Upper lobe of left lung (tissue), 6 donors: Measurements from ENCODE around the gene CCDC12. TPM values are rescaled to one million over a fixed set of nuclear protein-coding genes. Genes with fewer than 3 reads are reported as not detected.

ENCODE experiments used
- ATAC-seq, 2 donors: fragments of 200-7000 bp; cut with Tn5 transposase; one replicate each; pipeline ENCODE4 v1.9.1; 2022; ENCODE audit warnings: mild to moderate bottlenecking in 2 of 2, moderate library complexity in 2 of 2; ENCODE audit not compliant: low FRiP score in 2 of 2
- DNase-seq, 2 donors: peaks; one replicate each; pipeline ENCODE4 v3.0.0-alpha.2; 2019 to 2020
- H3K27ac ChIP-seq, 4 donors: fragments of 200-600 bp; sonication (generic); one replicate each; pipeline ENCODE4 v1.5.1; 2016 to 2019
- H3K27me3 ChIP-seq, 4 donors: fragments of 200-600 bp; sonication (generic); one replicate each; pipeline ENCODE4 v1.5.1; 2017 to 2019
- H3K36me3 ChIP-seq, 4 donors: fragments of 200-600 bp; sonication (generic); one replicate each; pipeline ENCODE4 v1.5.1; 2016 to 2019
- H3K4me1 ChIP-seq, 4 donors: fragments of 200-600 bp; sonication (generic); one replicate each; pipeline ENCODE4 v1.5.1; 2018 to 2019
- H3K4me3 ChIP-seq, 4 donors: fragments of 200-600 bp; sonication (generic); one replicate each; pipeline ENCODE4 v1.5.1; 2017 to 2019; ENCODE audit warnings: mild to moderate bottlenecking in 2 of 4, moderate library complexity in 1 of 4
- H3K9me3 ChIP-seq, 4 donors: fragments of 200-600 bp; sonication (generic); one replicate each; pipeline ENCODE4 v1.5.1; 2018 to 2019
- CTCF ChIP-seq, 6 experiments: fragments of 450-650 bp in 4 of 6; fragments of 200-600 bp in 2 of 6; sonication (generic) in 2 of 6; IDR thresholded peaks; one replicate each; pipeline ENCODE4 v1.5.1; 2016 to 2019; ENCODE audit warnings: antibody characterized with exemption in 6 of 6
- EP300 ChIP-seq, 4 donors: sonication (generic); formaldehyde crosslinking; IDR thresholded peaks; one replicate each; pipeline ENCODE4 v1.5.1; 2017; ENCODE audit warnings: antibody characterized with exemption in 4 of 4, control low read depth in 2 of 4
- POLR2A ChIP-seq, 4 donors: fragments of 450-650 bp; IDR thresholded peaks; one replicate each; pipeline ENCODE4 v1.5.1; 2016 to 2017; ENCODE audit warnings: antibody characterized with exemption in 4 of 4, mild to moderate bottlenecking in 2 of 4
- POLR2AphosphoS5 ChIP-seq, 2 donors: sonication (generic); formaldehyde crosslinking; IDR thresholded peaks; one replicate each; pipeline ENCODE4 v1.5.1; 2017; ENCODE audit warnings: antibody characterized with exemption in 2 of 2
- WGBS, 2 donors: methylation state at CpG; one replicate each; pipeline ENCODE4 v1.1.5; 2017 to 2018; 5-methylcytosine and 5-hydroxymethylcytosine counted together
- total RNA-seq, 6 donors: library from RNA; depleted of rRNA in 4 of 6; stranded (reverse); fragments of >200 nt in 4 of 6; gene quantifications; one replicate each; pipeline versions ENCODE4 v1.1.0 to v1.2.1, GENCODE V29; 2016 to 2021
- donor health status: DM: no; HTN: no; CAD: no; lungs with moderate emphysema.
- donor health status: DM: no; HTN: yes; CAD: no; lungs with severe emphysema.

Gene CCDC12
- total RNA-seq, 6 donors from 2014 or later = 42.3 to 93.2 (median 69.8) TPM

GRCh38 chr3:46932455-46933225, 43.9 kb downstream of the CCDC12 start:
- Histone ChIP-seq H3K9me3 (no peaks in the 10 kb centered on the region), H3K27me3 (no peaks in the 10 kb centered on the region), H3K4me1 (peaks cover 86 to 95% (median 91%) of the 10 kb centered on the region in 4 donors), H3K4me3 (no peak overlapping the region), H3K27ac (peak overlapping the region; percentile 83 to 90 (median 84)), H3K36me3 (peaks cover 0 to 12% (median 9%) of the 10 kb centered on the region in 4 donors)
- WGBS, 2 donors = 57 to 74% methylated on average over 5 to 7 of the region's 7 CpGs
- TF ChIP-seq POLR2A (IDR thresholded peaks at IDR 0.05) = no peak
- TF ChIP-seq EP300 (IDR thresholded peaks at IDR 0.05) = no peak
- no peak for TF ChIP-seq CTCF (IDR thresholded peaks at IDR 0.05)
- TF ChIP-seq POLR2AphosphoS5 (IDR thresholded peaks at IDR 0.05) = no peak
- no peak for ATAC-seq
- DNase-seq = no peak

- DNase-seq = peak; percentile 76 to 83
- 24 to 25% methylated on average over 4 to 6 of the region's 6 CpGs for WGBS, 2 donors
- H3K4me1 ChIP-seq = peaks cover 95 to 100% (median 98%) of the 10 kb centered on the region in 4 donors
- peak in 1 of 6 experiments; percentile 4 for TF ChIP-seq CTCF (IDR thresholded peaks at IDR 0.05)
- TF ChIP-seq EP300 (IDR thresholded peaks at IDR 0.05) = no peak
- no peak for TF ChIP-seq POLR2A (IDR thresholded peaks at IDR 0.05)
- peak in 1 of 2 donors; percentile 26 for TF ChIP-seq POLR2AphosphoS5 (IDR thresholded peaks at IDR 0.05)
- H3K27ac ChIP-seq = peak overlapping the region; percentile 83 to 90 (median 84)
- H3K4me3 ChIP-seq = no peak overlapping the region
- peak; percentile 38 to 68 for ATAC-seq
- H3K9me3 ChIP-seq = no peaks in the 10 kb centered on the region
- peaks cover 0 to 5% (median 2%) of the 10 kb centered on the region in 4 donors for H3K36me3 ChIP-seq
- H3K27me3 ChIP-seq = no peaks in the 10 kb centered on the region
Observed at GRCh38 chr3:46931631-46932331, 44.8 kb downstream of the CCDC12 start.

- TF ChIP-seq CTCF (IDR thresholded peaks at IDR 0.05) (no peak), POLR2AphosphoS5 (IDR thresholded peaks at IDR 0.05) (peak in 1 of 2 donors; percentile 17), EP300 (IDR thresholded peaks at IDR 0.05) (peak in 1 of 4 donors; percentile 3), POLR2A (IDR thresholded peaks at IDR 0.05) (peak in 1 of 4 donors; percentile 12)
- WGBS, 2 donors = 29 to 31% methylated on average over 3 of the region's 3 CpGs
- Histone ChIP-seq H3K4me1 (peaks cover 96 to 100% (median 98%) of the 10 kb centered on the region in 4 donors), H3K36me3 (peaks cover 0 to 7% (median 1%) of the 10 kb centered on the region in 4 donors), H3K4me3 (no peak overlapping the region), H3K27me3 (no peaks in the 10 kb centered on the region), H3K27ac (peak overlapping the region; percentile 83 to 90 (median 84)), H3K9me3 (no peaks in the 10 kb centered on the region)
- DNase-seq = peak in 1 of 2 donors; percentile 79
- peak in 1 of 2 donors; percentile 58 for ATAC-seq
Observed at GRCh38 chr3:46930945-46931403, 45.6 kb downstream of the CCDC12 start.

- TF ChIP-seq POLR2A (IDR thresholded peaks at IDR 0.05) (no peak), EP300 (IDR thresholded peaks at IDR 0.05) (no peak), POLR2AphosphoS5 (IDR thresholded peaks at IDR 0.05) (no peak), CTCF (IDR thresholded peaks at IDR 0.05) (no peak)
- no peak overlapping the region for H3K4me3 ChIP-seq
- ATAC-seq (peak; percentile 46 to 61), DNase-seq (no peak)
- H3K27ac ChIP-seq = peak overlapping the region; percentile 83 to 90 (median 84)
- H3K36me3 ChIP-seq = peaks cover 0 to 13% (median 5%) of the 10 kb centered on the region in 4 donors
- H3K9me3 ChIP-seq = no peaks in the 10 kb centered on the region
- H3K4me1 ChIP-seq = peaks cover 96 to 100% (median 98%) of the 10 kb centered on the region in 4 donors
- no peaks in the 10 kb centered on the region for H3K27me3 ChIP-seq
- 53 to 58% methylated on average over 8 to 9 of the region's 9 CpGs for WGBS, 2 donors
Observed at GRCh38 chr3:46930166-46930944, 46.2 kb downstream of the CCDC12 start.
